ENCODE measurements around the gene RER1.

The RER1 gene

GRCh38 chr1:2376931-2377672 is 14.5 kb upstream of the RER1 start:
- H3K14ac ChIP-seq (ENCODE audit: low read length) = no peak overlapping the region
- H3K18ac ChIP-seq (ENCODE audit: low read length) = no peak overlapping the region
- no peak overlapping the region for H2AFZ ChIP-seq (ENCODE audit: insufficient read depth, low read length, poor library complexity)
- peaks cover 7 to 8% of the 10 kb centered on the region in 2 experiments for H3K4me1 ChIP-seq (ENCODE audit: control insufficient read depth in 1 of 2, insufficient read depth in 2 of 2, low read length in 2 of 2)
- DNase-seq = no peak
- no peaks in the 10 kb centered on the region for H3K36me3 ChIP-seq (ENCODE audit: control insufficient read depth in 1 of 2, insufficient read depth in 2 of 2, low read length in 2 of 2)
- H4K8ac ChIP-seq (ENCODE audit: low read depth, low read length) = no peak overlapping the region
- H4K91ac ChIP-seq (ENCODE audit: low read depth, low read length) = no peak overlapping the region
- no peaks in the 10 kb centered on the region for H3K79me1 ChIP-seq (ENCODE audit: low read length)
- H3K4me2 ChIP-seq (ENCODE audit: low read length) = no peak overlapping the region
- no peak overlapping the region for H3K23ac ChIP-seq (ENCODE audit: low read length)
- H3K79me2 ChIP-seq (ENCODE audit: control insufficient read depth, insufficient read depth, low read length, poor library complexity) = no peaks in the 10 kb centered on the region
- H2BK5ac ChIP-seq (ENCODE audit: low read depth, low read length, poor library complexity) = no peak overlapping the region
- H3K4me3 ChIP-seq (ENCODE audit: low read depth, low read length) = no peak overlapping the region
- no peak overlapping the region for H3K27ac ChIP-seq (ENCODE audit: low read depth, low read length)
- WGBS (ENCODE audit: extremely low coverage, insufficient coverage, insufficient read length) = no CpG with 5 or more reads among the region's 25 CpGs
- H3K27me3 ChIP-seq (ENCODE audit: insufficient read depth, low read length) = no peaks in the 10 kb centered on the region
- no peak overlapping the region for H2BK120ac ChIP-seq (ENCODE audit: insufficient read depth, low read length, poor library complexity)
- H3K4ac ChIP-seq (ENCODE audit: low read depth, low read length) = no peak overlapping the region
- no peak overlapping the region for H4K12ac ChIP-seq (ENCODE audit: low read depth, low read length)
- H3K9ac ChIP-seq (ENCODE audit: low read length) = no peak overlapping the region
- H2BK12ac ChIP-seq (ENCODE audit: low read length) = no peak overlapping the region
- H2AK5ac ChIP-seq (ENCODE audit: low read length) = no peak overlapping the region
- no peaks in the 10 kb centered on the region for H3K9me3 ChIP-seq (ENCODE audit: insufficient read depth, low read depth, low read length)

GRCh38 chr1:2377751-2378440 is 13.7 kb upstream of the RER1 start:
- Histone ChIP-seq H3K79me2 (ENCODE audit: control insufficient read depth, insufficient read depth, low read length, poor library complexity) (no peaks in the 10 kb centered on the region), H3K14ac (ENCODE audit: low read length) (no peak overlapping the region), H3K4me2 (ENCODE audit: low read length) (no peak overlapping the region), H3K23ac (ENCODE audit: low read length) (no peak overlapping the region), H2AFZ (ENCODE audit: insufficient read depth, low read length, poor library complexity) (no peak overlapping the region), H3K36me3 (ENCODE audit: control insufficient read depth in 1 of 2, insufficient read depth in 2 of 2, low read length in 2 of 2) (no peaks in the 10 kb centered on the region), H4K12ac (ENCODE audit: low read depth, low read length) (no peak overlapping the region), H3K4me3 (ENCODE audit: low read depth, low read length) (no peak overlapping the region), H2BK12ac (ENCODE audit: low read length) (no peak overlapping the region), H2BK5ac (ENCODE audit: low read depth, low read length, poor library complexity) (no peak overlapping the region), H3K27me3 (ENCODE audit: insufficient read depth, low read length) (no peaks in the 10 kb centered on the region), H3K9me3 (ENCODE audit: insufficient read depth, low read depth, low read length) (no peaks in the 10 kb centered on the region), H3K9ac (ENCODE audit: low read length) (no peak overlapping the region), H4K91ac (ENCODE audit: low read depth, low read length) (no peak overlapping the region), H3K4me1 (ENCODE audit: control insufficient read depth in 1 of 2, insufficient read depth in 2 of 2, low read length in 2 of 2) (peaks cover 2 to 4% of the 10 kb centered on the region in 2 experiments), H3K4ac (ENCODE audit: low read depth, low read length) (no peak overlapping the region), H3K27ac (ENCODE audit: low read depth, low read length) (no peak overlapping the region), H2AK5ac (ENCODE audit: low read length) (no peak overlapping the region), H2BK120ac (ENCODE audit: insufficient read depth, low read length, poor library complexity) (no peak overlapping the region), H4K8ac (ENCODE audit: low read depth, low read length) (no peak overlapping the region), H3K18ac (ENCODE audit: low read length) (no peak overlapping the region), H3K79me1 (ENCODE audit: low read length) (no peaks in the 10 kb centered on the region)
- no peak for DNase-seq
- WGBS (ENCODE audit: extremely low coverage, insufficient coverage, insufficient read length) = no CpG with 5 or more reads among the region's 16 CpGs

GRCh38 chr1:2378441-2378851 is 13.2 kb upstream of the RER1 start:
- Histone ChIP-seq H3K18ac (ENCODE audit: low read length) (no peak overlapping the region), H3K27ac (ENCODE audit: low read depth, low read length) (no peak overlapping the region), H3K4me3 (ENCODE audit: low read depth, low read length) (no peak overlapping the region), H3K9ac (ENCODE audit: low read length) (no peak overlapping the region), H2AK5ac (ENCODE audit: low read length) (no peak overlapping the region), H3K14ac (ENCODE audit: low read length) (no peak overlapping the region), H3K4me2 (ENCODE audit: low read length) (no peak overlapping the region), H3K4ac (ENCODE audit: low read depth, low read length) (no peak overlapping the region), H2BK12ac (ENCODE audit: low read length) (no peak overlapping the region), H2AFZ (ENCODE audit: insufficient read depth, low read length, poor library complexity) (no peak overlapping the region), H3K9me3 (ENCODE audit: insufficient read depth, low read depth, low read length) (no peaks in the 10 kb centered on the region), H3K36me3 (ENCODE audit: control insufficient read depth in 1 of 2, insufficient read depth in 2 of 2, low read length in 2 of 2) (no peaks in the 10 kb centered on the region), H4K91ac (ENCODE audit: low read depth, low read length) (no peak overlapping the region), H2BK5ac (ENCODE audit: low read depth, low read length, poor library complexity) (no peak overlapping the region), H3K27me3 (ENCODE audit: insufficient read depth, low read length) (no peaks in the 10 kb centered on the region), H3K23ac (ENCODE audit: low read length) (no peak overlapping the region), H3K79me1 (ENCODE audit: low read length) (no peaks in the 10 kb centered on the region), H3K79me2 (ENCODE audit: control insufficient read depth, insufficient read depth, low read length, poor library complexity) (no peaks in the 10 kb centered on the region), H2BK120ac (ENCODE audit: insufficient read depth, low read length, poor library complexity) (no peak overlapping the region), H4K8ac (ENCODE audit: low read depth, low read length) (no peak overlapping the region), H3K4me1 (ENCODE audit: control insufficient read depth in 1 of 2, insufficient read depth in 2 of 2, low read length in 2 of 2) (no peaks in the 10 kb centered on the region), H4K12ac (ENCODE audit: low read depth, low read length) (no peak overlapping the region)
- no peak for DNase-seq
- WGBS (ENCODE audit: extremely low coverage, insufficient coverage, insufficient read length) = no CpG with 5 or more reads among the region's 24 CpGs

- Histone ChIP-seq H3K4me1 (ENCODE audit: control insufficient read depth in 1 of 2, insufficient read depth in 2 of 2, low read length in 2 of 2) (no peaks in the 10 kb centered on the region), H2AK5ac (ENCODE audit: low read length) (no peak overlapping the region), H3K79me1 (ENCODE audit: low read length) (no peaks in the 10 kb centered on the region), H3K23ac (ENCODE audit: low read length) (no peak overlapping the region), H3K4me2 (ENCODE audit: low read length) (no peak overlapping the region), H3K79me2 (ENCODE audit: control insufficient read depth, insufficient read depth, low read length, poor library complexity) (no peaks in the 10 kb centered on the region), H2BK12ac (ENCODE audit: low read length) (no peak overlapping the region), H3K4ac (ENCODE audit: low read depth, low read length) (no peak overlapping the region), H4K91ac (ENCODE audit: low read depth, low read length) (no peak overlapping the region), H4K12ac (ENCODE audit: low read depth, low read length) (no peak overlapping the region), H3K27me3 (ENCODE audit: insufficient read depth, low read length) (no peaks in the 10 kb centered on the region), H4K8ac (ENCODE audit: low read depth, low read length) (no peak overlapping the region), H2BK120ac (ENCODE audit: insufficient read depth, low read length, poor library complexity) (no peak overlapping the region), H3K36me3 (ENCODE audit: control insufficient read depth in 1 of 2, insufficient read depth in 2 of 2, low read length in 2 of 2) (no peaks in the 10 kb centered on the region), H2BK5ac (ENCODE audit: low read depth, low read length, poor library complexity) (no peak overlapping the region), H3K27ac (ENCODE audit: low read depth, low read length) (no peak overlapping the region), H3K14ac (ENCODE audit: low read length) (no peak overlapping the region), H3K4me3 (ENCODE audit: low read depth, low read length) (no peak overlapping the region), H3K9ac (ENCODE audit: low read length) (no peak overlapping the region), H3K9me3 (ENCODE audit: insufficient read depth, low read depth, low read length) (no peaks in the 10 kb centered on the region), H3K18ac (ENCODE audit: low read length) (no peak overlapping the region), H2AFZ (ENCODE audit: insufficient read depth, low read length, poor library complexity) (no peak overlapping the region)
- WGBS (ENCODE audit: extremely low coverage, insufficient coverage, insufficient read length) = no CpG with 5 or more reads among the region's 18 CpGs
- no peak for DNase-seq
These were observed 12.5 kb upstream of the RER1 start for GRCh38 chr1:2378956-2379732.
